ENCODE measurements around the gene CCDC192. TPM values are rescaled to one million over a fixed set of nuclear protein-coding genes. Genes with fewer than 3 reads are reported as not detected.
"Not testable (repeated sequence)": the region's sequence is repeated elsewhere in the genome, so short reads cannot be mapped to it uniquely, and the experiment has no call there.

CCDC192 gene
- total RNA-seq, 1 donor from 2014 or later, result not detected

GRCh38 chr5:127810707-127811490 is 107.7 kb downstream of the CCDC192 start:
- DNase-seq, result no peak

GRCh38 chr5:127812570-127812969 is 109.4 kb downstream of the CCDC192 start:
- DNase-seq, result no peak

- DNase-seq, result peak; percentile 77
Observed at GRCh38 chr5:127813633-127814587, 110.7 kb downstream of the CCDC192 start.

GRCh38 chr5:127814588-127814973 is 111.4 kb downstream of the CCDC192 start:
- no peak for DNase-seq

GRCh38 chr5:127820910-127821553 is 117.8 kb downstream of the CCDC192 start:
- no peak for DNase-seq

- no peak for DNase-seq
Observed at GRCh38 chr5:127821896-127822295, 118.7 kb downstream of the CCDC192 start.

GRCh38 chr5:127824126-127824525 is 120.9 kb downstream of the CCDC192 start:
- DNase-seq, result no peak

GRCh38 chr5:127826011-127826410 is 122.8 kb downstream of the CCDC192 start:
- DNase-seq, result no peak

GRCh38 chr5:127827451-127827850 is 124.3 kb downstream of the CCDC192 start:
- DNase-seq, result no peak

GRCh38 chr5:127830157-127830556 is 127.0 kb downstream of the CCDC192 start:
- no peak for DNase-seq

GRCh38 chr5:127830829-127831598 is 127.8 kb downstream of the CCDC192 start:
- no peak for DNase-seq

GRCh38 chr5:127832067-127832466 is 128.9 kb downstream of the CCDC192 start:
- no peak for DNase-seq

GRCh38 chr5:127834094-127834531 is 130.9 kb downstream of the CCDC192 start:
- peak; percentile 31 for DNase-seq

GRCh38 chr5:127834554-127834953 is 131.4 kb downstream of the CCDC192 start:
- DNase-seq, result peak; percentile 20

- DNase-seq, result peak; percentile 66
Observed at GRCh38 chr5:127838661-127839060, 135.5 kb downstream of the CCDC192 start.

GRCh38 chr5:127839072-127839471 is 135.9 kb downstream of the CCDC192 start:
- DNase-seq, result peak; percentile 15

GRCh38 chr5:127839496-127840197 is 136.5 kb downstream of the CCDC192 start:
- DNase-seq, result no peak

- DNase-seq, result no peak
Observed at GRCh38 chr5:127840198-127840524, 137.0 kb downstream of the CCDC192 start.

GRCh38 chr5:127840809-127841208 is 137.6 kb downstream of the CCDC192 start:
- no peak for DNase-seq

GRCh38 chr5:127844581-127845021 is 141.4 kb downstream of the CCDC192 start:
- no peak for DNase-seq

GRCh38 chr5:127846884-127847283 is 143.7 kb downstream of the CCDC192 start:
- DNase-seq, result no peak

- DNase-seq, result not testable (repeated sequence)
Observed at GRCh38 chr5:127847641-127848040, 144.4 kb downstream of the CCDC192 start.
